ENCODE measurements around the gene CXCL14. TPM values are rescaled to one million over a fixed set of nuclear protein-coding genes. Genes with fewer than 3 reads are reported as not detected.

CXCL14 gene
- total RNA-seq, 1 donor from 2014 or later: not detected

- intact Hi-C loops (cut with micrococcal nuclease): no loop called here
Measured at GRCh38 chr5:135568923-135569360, 9.8 kb downstream of the CXCL14 start.

- intact Hi-C loops (cut with micrococcal nuclease): no loop called here
Measured at GRCh38 chr5:135568246-135568645, 10.5 kb downstream of the CXCL14 start.

GRCh38 chr5:135567661-135568060 lies 11.1 kb downstream of the CXCL14 start:
- intact Hi-C loops (cut with micrococcal nuclease): no loop called here

- intact Hi-C loops (cut with micrococcal nuclease): loop anchor here (1.0 kb wide), 2 partner anchors 100 to 104 kb away; no protein-coding TSS in a partner anchor
Measured at GRCh38 chr5:135566422-135567400, 12.1 kb downstream of the CXCL14 start.

- intact Hi-C loops (cut with micrococcal nuclease): loop anchor here (1.0 kb wide), 2 partner anchors 100 to 104 kb away; no protein-coding TSS in a partner anchor
Measured at GRCh38 chr5:135565725-135566421, 12.9 kb downstream of the CXCL14 start.

- intact Hi-C loops (cut with micrococcal nuclease): no loop called here
Measured at GRCh38 chr5:135565266-135565665, 13.5 kb downstream of the CXCL14 start.

- intact Hi-C loops (cut with micrococcal nuclease): no loop called here
Measured at GRCh38 chr5:135564331-135564730, 14.5 kb downstream of the CXCL14 start.

GRCh38 chr5:135561266-135561665 lies 17.5 kb downstream of the CXCL14 start:
- intact Hi-C loops (cut with micrococcal nuclease): loop anchor here (1.0 to 2.0 kb wide), 2 partner anchors 269 to 652 kb away; no protein-coding TSS in a partner anchor

GRCh38 chr5:135560858-135561257 lies 17.9 kb downstream of the CXCL14 start:
- intact Hi-C loops (cut with micrococcal nuclease): loop anchor here (1.0 to 2.0 kb wide), 2 partner anchors 269 to 652 kb away; no protein-coding TSS in a partner anchor

GRCh38 chr5:135559354-135559753 lies 19.4 kb downstream of the CXCL14 start:
- intact Hi-C loops (cut with micrococcal nuclease): no loop called here

GRCh38 chr5:135557076-135557838 lies 21.5 kb downstream of the CXCL14 start:
- intact Hi-C loops (cut with micrococcal nuclease): no loop called here

- intact Hi-C loops (cut with micrococcal nuclease): no loop called here
Measured at GRCh38 chr5:135556620-135557019, 22.2 kb downstream of the CXCL14 start.

- intact Hi-C loops (cut with micrococcal nuclease): no loop called here
Measured at GRCh38 chr5:135555530-135555929, 23.3 kb downstream of the CXCL14 start.

- intact Hi-C loops (cut with micrococcal nuclease): no loop called here
Measured at GRCh38 chr5:135553688-135554462, 24.9 kb downstream of the CXCL14 start.

GRCh38 chr5:135551593-135552447 lies 27.0 kb downstream of the CXCL14 start:
- intact Hi-C loops (cut with micrococcal nuclease): loop anchor here (1.0 kb wide), 3 partner anchors 86 to 95 kb away; no protein-coding TSS in a partner anchor

GRCh38 chr5:135549413-135549812 lies 29.4 kb downstream of the CXCL14 start:
- intact Hi-C loops (cut with micrococcal nuclease): no loop called here

- intact Hi-C loops (cut with micrococcal nuclease): no loop called here
Measured at GRCh38 chr5:135547590-135548254, 31.1 kb downstream of the CXCL14 start.

GRCh38 chr5:135546912-135547311 lies 31.9 kb downstream of the CXCL14 start:
- intact Hi-C loops (cut with micrococcal nuclease): no loop called here

- intact Hi-C loops (cut with micrococcal nuclease): no loop called here
Measured at GRCh38 chr5:135546101-135546500, 32.7 kb downstream of the CXCL14 start.

Data from T-helper 1 cell treated with Interleukin-12 subunit alpha and Interleukin-12 subunit beta and Interleukin-4 antibody, amounts not matched to agents 30 ng/mL and 1 ng/mL, for 36 hours (primary cell).